Neural cell (in vitro differentiated cells): ENCODE data around the gene THADA.

Experiments
- CTCF ChIP-seq: fragments of 450-650 bp; IDR thresholded peaks from 2 replicates; pipeline ENCODE4 v1.5.1; 2014; ENCODE audit warnings: antibody characterized with exemption, mild to moderate bottlenecking, moderate library complexity; ENCODE audit not compliant: poor library complexity, severe bottlenecking
- EZH2 ChIP-seq: fragments of 200-600, 300-800 bp; shearing (Covaris generic), sonication (generic); IDR thresholded peaks from 2 replicates; pipeline ENCODE4 v1.6.1; 2014; ENCODE audit warnings: antibody characterized with exemption, low read length, borderline replicate concordance, mild to moderate bottlenecking; ENCODE audit not compliant: insufficient read depth, poor library complexity, severe bottlenecking

GRCh38 chr2:43399515-43400264 lies 196.1 kb downstream of the THADA start:
- TF ChIP-seq EZH2 (no peak), CTCF (no peak)
